Activated CD4-positive, alpha-beta T cell treated with anti-CD3 and anti-CD28 coated beads, Interleukin-2, amount 50 U/mL, for 48 hours (primary cell): ENCODE results near the gene TTC34.
A peak's percentile ranks its signal among the peaks of the same experiment; 100 is the strongest.

Experiments used
- DNase-seq, 2 experiments: peaks; one replicate each; pipeline ENCODE4 v3.0.0-alpha.2; 2020

TTC34 gene

GRCh38 chr1:2625311-2625710, 176.2 kb downstream of the TTC34 start:
- DNase-seq = no peak

DNA sequence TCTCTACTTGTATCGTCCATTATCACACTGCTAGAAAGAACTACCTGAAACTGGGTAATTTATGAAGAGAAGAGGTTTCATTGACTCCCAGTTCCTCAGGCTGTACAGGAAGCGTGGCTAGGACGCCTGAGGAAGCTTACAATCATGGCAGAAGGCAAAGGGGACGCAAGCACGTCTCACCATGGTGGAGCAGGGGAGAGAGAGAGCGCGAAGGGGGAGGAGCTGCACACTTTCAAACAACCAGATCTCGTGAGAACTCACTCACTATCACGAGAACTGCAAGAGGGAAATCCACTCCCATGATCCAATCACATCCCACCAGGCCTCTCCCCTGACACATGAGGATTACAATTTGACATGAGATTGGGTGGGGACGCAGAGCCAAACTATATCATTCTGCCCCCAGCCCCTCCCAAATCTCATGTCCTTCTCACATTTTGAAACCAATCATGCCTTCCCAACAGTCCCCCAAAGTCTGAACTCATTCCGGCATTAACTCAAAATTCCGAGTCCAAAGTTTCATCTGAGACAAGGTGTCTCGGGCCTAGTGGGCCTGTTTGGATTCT, 176.7 kb downstream of the TTC34 start:
- no peak for DNase-seq

- no peak for DNase-seq
Measured at GRCh38 chr1:2623571-2624337, 177.7 kb downstream of the TTC34 start.

DNA sequence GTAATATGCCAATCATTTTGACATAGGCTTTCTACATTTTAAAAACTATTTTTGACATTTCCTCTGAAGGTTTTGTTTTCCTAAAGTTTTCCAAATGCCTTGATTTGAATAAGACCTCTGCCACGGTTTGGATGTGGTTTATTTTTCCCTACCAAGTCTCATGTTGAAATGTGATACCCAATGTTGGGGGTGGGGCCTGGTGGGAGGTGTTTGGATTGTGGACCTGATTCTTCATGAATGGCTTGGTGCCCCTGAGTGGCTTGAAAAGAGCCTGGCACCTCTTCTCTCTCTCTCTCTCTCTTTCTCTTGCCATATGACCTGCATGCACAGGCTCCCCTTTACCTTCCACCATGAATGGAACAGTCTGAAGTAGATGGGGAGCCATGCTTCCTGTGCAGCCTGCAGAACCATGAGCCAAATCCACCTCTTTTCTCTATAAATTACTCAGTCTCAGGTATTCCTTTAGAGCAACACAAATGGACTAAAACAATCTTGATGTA, 183.5 kb downstream of the TTC34 start:
- no peak for DNase-seq

DNA sequence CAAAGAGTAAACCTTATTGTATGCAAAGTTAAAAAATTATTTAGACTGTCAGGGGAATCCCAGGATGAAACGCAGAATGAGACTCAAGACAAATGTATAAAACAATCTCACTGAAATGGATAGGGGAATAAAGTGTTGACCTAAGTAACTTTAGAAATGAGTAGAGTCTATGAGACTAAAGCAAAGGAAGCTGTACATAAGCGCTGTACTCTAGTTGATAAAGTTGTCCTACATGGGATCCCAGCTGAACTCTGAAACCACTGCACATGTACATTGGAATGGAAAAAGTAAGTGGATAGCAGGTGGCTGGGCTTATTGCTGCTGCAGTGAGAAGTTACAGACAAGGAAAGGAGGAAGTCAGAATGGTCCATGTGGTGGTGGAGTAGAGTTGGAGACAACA, 187.3 kb downstream of the TTC34 start:
- DNase-seq = no peak

DNA sequence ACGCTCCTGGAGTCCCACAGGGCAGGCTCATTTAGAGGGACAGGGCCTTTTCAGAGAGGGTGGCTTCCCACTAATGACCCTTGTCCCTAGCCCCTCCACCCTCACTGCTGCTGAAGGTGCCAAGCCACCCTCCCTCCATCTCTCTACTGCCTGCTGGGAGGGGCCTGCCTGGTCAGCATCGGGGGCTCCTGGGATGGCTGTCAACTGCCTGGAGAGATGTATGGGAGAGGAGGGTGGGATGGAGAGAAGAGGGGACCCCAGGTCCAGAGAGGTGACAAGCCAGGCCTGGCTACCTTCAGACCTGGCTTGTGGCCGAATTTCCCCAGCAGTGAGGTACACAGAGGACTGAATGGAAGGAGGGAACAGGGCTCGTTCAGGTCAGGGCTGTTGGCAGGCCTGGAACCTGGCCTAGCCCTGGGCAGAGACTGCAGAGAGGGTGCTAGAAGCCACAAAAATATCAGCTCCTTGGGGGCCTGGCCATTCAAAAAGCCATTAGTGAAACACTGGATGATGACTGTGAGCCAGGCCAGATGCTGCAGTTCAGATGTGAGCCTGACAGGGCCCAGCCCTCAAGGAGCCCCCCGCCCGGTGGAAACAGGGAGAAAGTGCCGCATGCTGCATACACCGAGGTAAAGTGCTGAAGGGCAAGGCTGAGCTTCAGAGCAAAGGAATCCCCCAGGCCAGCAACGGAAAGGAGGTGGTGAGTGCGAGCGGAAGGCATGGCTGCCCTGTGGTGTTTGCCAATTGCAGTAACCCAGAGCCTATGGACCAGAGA, 188.7 kb downstream of the TTC34 start:
- DNase-seq = no peak

- DNase-seq = no peak
Measured at GRCh38 chr1:2611621-2612437, 189.7 kb downstream of the TTC34 start.

DNA sequence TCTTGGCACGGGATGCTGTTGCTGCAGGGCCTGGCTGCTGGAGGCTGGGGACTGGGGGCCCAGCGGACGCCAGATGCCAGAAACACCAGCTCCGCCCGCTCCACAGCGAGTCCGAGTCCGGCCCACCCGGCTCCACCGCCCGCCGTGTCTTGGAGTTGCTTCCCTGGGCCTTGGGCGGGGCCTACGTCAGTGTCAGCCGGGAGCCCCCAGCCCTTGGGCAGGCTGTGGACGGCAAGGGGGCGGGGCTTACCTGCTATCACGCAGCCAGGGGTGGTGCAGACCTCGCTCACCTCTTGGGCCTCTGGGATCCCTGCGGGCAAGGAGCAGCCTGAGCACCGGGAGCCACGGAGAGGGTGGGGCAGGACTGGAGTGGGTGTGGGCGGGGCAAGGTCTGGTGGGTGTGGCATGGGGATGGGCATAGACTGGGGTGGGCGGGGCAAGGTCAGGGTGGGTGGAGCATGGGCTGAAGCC, 190.4 kb downstream of the TTC34 start:
- DNase-seq = peak; percentile 47 to 51

DNA sequence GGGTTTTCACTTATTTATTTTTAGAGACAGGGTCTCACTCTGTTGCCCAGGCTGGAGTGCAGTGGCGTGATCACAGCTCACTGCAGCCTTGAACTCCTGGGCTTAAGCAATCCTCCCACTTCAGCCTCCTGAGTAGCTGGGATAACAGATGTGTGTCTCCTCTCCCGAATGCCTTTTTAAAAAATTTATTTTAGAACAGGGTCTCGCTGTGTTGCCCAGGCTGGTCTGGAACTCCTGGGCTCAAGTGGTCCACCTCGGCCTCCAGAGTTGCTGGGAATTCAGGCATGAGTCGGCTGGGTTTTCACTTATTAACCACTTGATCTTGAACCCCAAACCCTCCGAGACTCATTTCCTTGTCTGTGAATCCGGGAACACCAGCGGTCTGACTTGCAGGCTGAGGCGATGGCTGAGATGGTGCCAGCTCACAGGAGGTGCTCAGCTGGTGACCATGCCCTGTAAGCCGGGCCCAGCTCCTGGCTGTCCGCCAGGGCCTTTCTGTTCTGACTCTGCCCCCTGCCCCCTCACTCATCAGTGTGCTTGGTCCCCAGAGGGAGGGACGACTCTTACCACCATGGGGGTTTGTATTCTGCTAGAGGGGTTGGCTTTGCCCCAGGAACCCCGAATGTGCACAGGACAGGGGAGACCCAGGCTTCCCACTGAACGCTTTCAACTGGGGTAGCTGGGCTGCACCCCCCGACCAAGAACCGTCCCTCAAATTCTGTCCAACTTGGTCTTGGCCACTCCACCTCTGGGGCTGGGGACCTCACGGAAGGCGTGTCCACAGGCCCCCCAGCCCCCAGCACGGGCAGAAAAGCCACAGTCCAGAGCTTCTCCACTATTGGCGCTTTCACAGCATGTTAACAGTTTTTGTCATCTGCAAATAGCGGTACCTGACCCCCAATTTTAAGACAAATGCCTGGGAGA, 191.2 kb downstream of the TTC34 start:
- DNase-seq = no peak

DNA sequence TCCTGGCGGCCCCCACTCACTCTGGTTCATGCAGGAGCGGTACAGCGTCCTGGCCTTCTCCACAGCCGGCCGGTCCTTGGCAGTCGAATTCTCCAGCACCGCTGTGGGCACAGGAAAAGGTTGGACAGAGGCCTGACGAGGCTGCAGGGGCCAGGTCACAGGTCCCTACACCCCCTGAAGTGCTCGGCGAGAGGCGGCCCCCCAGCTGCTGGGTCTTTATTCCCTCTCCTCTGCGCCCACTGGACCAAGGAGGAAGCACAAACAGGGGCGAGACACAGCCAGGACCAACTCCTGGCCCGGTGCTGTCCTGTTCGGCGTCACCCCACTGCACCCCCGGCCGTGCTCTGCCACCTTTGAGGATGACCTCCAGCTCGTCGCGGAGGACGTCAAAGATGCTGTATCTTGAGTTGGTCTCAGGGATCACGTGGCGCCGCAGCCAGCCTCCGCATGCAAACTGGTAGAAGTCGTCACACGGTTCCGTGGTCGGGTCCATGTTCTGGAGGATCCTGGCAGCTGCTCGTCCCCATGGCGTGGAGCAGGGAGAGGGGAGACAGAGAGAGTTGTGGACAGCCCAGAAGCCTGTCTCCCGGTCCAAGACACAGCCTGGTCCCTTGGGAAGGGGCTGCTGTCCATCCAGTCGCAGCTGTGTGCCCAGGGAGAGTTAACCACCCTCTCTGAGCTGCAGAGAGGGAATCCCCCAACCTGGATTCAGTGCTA, 192.0 kb downstream of the TTC34 start:
- DNase-seq = no peak

GRCh38 chr1:2607641-2608091, 193.8 kb downstream of the TTC34 start:
- no peak for DNase-seq

DNA sequence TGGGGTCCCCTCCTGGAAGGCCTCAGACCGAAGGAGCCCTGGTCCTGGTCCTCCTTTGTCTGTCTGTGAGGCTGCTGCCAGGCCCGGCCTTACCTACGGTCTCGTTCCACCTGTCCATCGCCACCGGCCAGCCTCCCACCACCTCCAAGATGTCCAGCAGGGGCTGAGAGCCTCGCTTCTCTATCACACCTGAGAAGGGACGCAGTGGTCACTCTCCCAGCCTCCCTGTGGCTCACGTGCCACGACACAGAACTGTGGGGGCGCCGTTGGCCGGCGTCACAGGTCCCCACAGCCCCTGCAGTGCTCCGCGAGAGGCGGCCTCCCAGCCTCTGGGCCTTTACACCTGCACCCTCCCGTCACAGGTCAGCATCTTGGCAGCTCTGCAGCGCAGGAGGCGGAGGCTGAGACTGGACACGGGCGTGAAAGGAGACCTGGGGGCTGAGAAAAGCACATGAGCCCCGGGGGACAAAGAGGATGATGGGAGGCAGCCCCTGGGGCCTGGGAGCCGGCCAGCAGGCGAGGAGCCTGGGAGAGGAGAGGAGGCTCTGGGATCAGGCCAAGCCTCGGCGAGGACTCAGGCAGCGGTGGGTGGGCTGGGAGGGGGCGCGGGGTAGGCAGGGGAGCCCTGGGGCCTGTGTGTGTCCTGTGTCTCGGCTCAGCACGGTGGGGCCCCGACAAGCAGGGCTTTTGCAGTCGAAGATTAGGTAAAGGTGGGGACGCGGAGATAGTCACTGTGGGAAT, 194.4 kb downstream of the TTC34 start:
- DNase-seq = no peak

DNA sequence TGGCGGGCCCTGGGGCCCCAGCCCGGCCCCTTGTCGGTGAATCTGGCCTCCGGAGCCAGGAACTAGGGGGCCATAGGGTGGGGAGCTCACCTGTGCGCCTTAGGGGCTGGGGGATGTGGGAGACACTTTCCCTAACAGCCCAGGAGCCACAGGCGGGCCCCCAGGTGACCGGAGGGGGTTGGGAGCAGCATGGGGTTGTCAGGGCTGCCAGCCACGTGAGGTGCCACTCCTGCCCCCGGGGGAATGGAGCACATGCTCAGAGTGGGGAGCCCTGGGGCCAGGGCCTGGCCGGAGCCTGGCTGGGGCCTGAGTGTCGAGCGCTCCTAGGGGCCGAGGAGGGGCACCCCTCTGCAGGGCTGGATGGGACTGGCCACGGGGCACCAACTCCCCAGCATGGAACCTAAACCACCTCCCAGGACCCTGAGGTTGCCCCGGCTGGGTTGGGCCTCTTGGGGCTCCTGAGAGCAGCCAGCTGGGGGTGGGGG, 195.1 kb downstream of the TTC34 start:
- DNase-seq = no peak

- DNase-seq = no peak
Measured at GRCh38 chr1:2605509-2606395, 195.7 kb downstream of the TTC34 start.

- no peak for DNase-seq
Measured at GRCh38 chr1:2604844-2605508, 196.5 kb downstream of the TTC34 start.

GRCh38 chr1:2604156-2604843, 197.2 kb downstream of the TTC34 start:
- DNase-seq = no peak

DNA sequence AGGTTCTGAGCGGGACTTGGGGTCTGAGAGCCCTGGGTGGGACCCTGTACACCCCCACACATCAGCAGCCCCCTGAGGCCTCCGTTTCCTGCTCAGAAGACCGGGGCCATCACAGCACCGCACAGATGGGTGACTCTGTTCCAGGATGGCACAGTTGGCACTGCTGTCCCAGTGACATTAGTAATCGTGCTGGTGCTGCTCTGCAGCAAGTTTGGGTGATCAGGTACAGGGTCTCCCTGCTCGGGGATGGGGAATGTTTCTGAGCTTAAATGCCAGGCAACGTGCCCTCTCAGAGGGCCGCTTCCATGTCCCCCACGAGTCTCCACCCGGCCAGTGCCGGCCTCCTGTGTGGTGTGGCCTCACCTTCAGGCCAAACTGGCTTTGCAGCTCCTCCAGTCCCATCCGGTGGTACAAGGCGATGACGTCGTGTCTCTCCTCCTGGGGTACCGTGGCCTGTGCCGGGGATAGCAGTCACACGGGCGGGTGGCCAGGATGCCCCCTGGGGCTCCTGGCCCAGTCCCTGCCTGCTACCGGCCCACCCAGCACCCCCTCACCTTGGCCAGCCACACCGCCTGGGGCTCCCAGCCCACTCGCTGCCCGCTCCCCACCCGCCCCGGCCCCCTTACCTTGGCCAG, 197.9 kb downstream of the TTC34 start:
- DNase-seq = no peak
